VCaP (cell line): ENCODE results near the gene UBE2K.
"Not testable (repeated sequence)": the region's sequence is repeated elsewhere in the genome, so short reads cannot be mapped to it uniquely, and the experiment has no call there.

Source experiments
- H3K27ac ChIP-seq: fragments of 450-650 bp; 2 replicates; pipeline ENCODE4 v1.5.1; 2017
- CTCF ChIP-seq: fragments of 450-650 bp; conservative IDR thresholded peaks from 2 replicates; pipeline ENCODE4 v1.5.1; 2017; ENCODE audit warnings: mild to moderate bottlenecking, moderate library complexity

The UBE2K gene

GRCh38 chr4:39699687-39700409 is 1.9 kb downstream of the UBE2K start:
- H3K27ac ChIP-seq = peak overlapping the region; percentile 10
- TF ChIP-seq CTCF = no peak

- H3K27ac ChIP-seq = peak overlapping the region; percentile 10; the same call in 1 of the 2 replicates
- TF ChIP-seq CTCF = no peak
Observed at GRCh38 chr4:39700554-39700953, 2.6 kb downstream of the UBE2K start.

- TF ChIP-seq CTCF = no peak
- H3K27ac ChIP-seq = no peak overlapping the region
Observed at GRCh38 chr4:39702716-39703115, 4.8 kb downstream of the UBE2K start.

GRCh38 chr4:39704789-39705188 is 6.9 kb downstream of the UBE2K start:
- not testable (repeated sequence) for H3K27ac ChIP-seq

GRCh38 chr4:39706334-39706733 is 8.4 kb downstream of the UBE2K start:
- TF ChIP-seq CTCF = no peak
- peak overlapping the region; percentile 17; the same call in 1 of the 2 replicates for H3K27ac ChIP-seq

- TF ChIP-seq CTCF = no peak
- H3K27ac ChIP-seq = peak overlapping the region; percentile 17; the same call in 1 of the 2 replicates
Observed at GRCh38 chr4:39706741-39707511, 9.0 kb downstream of the UBE2K start.

GRCh38 chr4:39710098-39710896 is 12.4 kb downstream of the UBE2K start:
- TF ChIP-seq CTCF = no peak
- H3K27ac ChIP-seq = no peak overlapping the region
